NCI-H446 treated with DMSO at 0.1 percent for 48 hours (cell line): ENCODE results near the gene MYADM.

Experiments
- DNase-seq: peaks from one replicate; lab custom pipeline; 2025; lab: John Stamatoyannopoulos, UW

Gene MYADM

GRCh38 chr19:53915000-53915399 is 47.3 kb downstream of the MYADM start:
- DNase-seq = no peak

GRCh38 chr19:53916004-53916403 is 48.3 kb downstream of the MYADM start:
- DNase-seq = no peak

DNA sequence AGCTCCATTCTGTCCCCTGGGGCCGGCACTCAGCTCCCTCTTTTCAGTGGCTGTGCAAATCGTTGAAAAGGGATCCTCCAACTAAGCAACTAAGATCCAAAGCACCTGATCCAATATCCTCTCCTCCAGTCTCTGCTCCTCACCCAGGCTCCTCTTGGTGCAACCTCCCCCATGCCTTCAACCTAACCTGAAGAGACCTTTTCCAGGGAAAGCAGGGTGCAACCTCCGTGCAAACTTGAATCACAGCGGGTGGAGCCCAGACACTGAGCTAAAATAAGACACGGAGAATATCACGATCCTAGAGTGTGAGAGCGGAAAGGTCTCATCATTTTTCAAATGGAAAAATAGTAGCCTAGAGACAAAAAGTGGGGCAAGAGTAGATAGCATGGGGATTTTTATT is 49.7 kb downstream of the MYADM start:
- no peak for DNase-seq
